IMR-90 (cell line): ENCODE data around the gene POLR3A.

ENCODE experiments used
- CTCF ChIP-seq: conservative IDR thresholded peaks from 2 replicates; pipeline ENCODE4 v1.5.1; 2012; ENCODE audit warnings: mild to moderate bottlenecking, low read depth, low read length, improper control_type of control experiment
- ELK1 ChIP-seq: fragments of 150-350 bp; IDR thresholded peaks from 2 replicates; pipeline ENCODE4 v1.6.1; 2016; ENCODE audit warnings: low read depth, mild to moderate bottlenecking, low read length, moderate library complexity, borderline replicate concordance
- POLR2A ChIP-seq: IDR thresholded peaks from 2 replicates; pipeline ENCODE4 v1.6.1; 2012; ENCODE audit warnings: mild to moderate bottlenecking, low read depth, low read length
- RAD21 ChIP-seq: IDR thresholded peaks from 2 replicates; pipeline ENCODE4 v1.6.1; 2012; ENCODE audit warnings: low read length, improper control_type of control experiment
- USF2 ChIP-seq: fragments of 150-350 bp; IDR thresholded peaks from 2 replicates; pipeline ENCODE4 v1.6.1; 2017; ENCODE audit warnings: mild to moderate bottlenecking, antibody characterized with exemption, low read length, low read depth

GRCh38 chr10:77959887-77960455 lies 69.3 kb downstream of the POLR3A start:
- TF ChIP-seq CTCF (no peak), ELK1 (no peak), RAD21 (no peak), POLR2A (no peak), USF2 (no peak)
